ENCODE measurements around the gene TENM4. TPM values are rescaled to one million over a fixed set of nuclear protein-coding genes. Genes with fewer than 3 reads are reported as not detected.

Gene TENM4
- total RNA-seq, 4 donors from 2014 or later, result 5.5 to 12.3 (median 8.9) TPM

DNA sequence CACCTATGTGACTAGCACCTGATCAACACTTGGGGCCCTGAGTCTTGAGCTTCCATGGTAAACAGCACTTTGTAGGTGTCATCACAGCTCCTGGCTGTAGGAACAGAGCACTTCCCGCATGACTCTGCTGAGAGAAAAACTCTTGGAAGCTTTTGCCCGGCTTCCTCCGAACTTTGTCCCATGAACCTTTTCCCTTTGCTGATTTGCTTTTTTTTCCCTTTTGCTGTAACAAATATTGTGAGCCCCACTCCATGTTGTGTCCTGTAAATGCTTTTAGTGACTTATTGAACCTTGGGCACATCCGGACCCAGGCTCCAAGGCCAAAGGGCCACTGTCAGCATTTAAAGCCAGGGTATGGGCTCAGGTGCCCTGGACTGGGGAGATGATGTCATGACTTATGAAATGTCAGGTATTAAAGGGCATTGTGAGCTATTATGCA lies 391.1 kb downstream of the TENM4 start:
- H3K36me3 ChIP-seq, result no peaks in the 10 kb centered on the region
- H3K4me1 ChIP-seq, result no peaks in the 10 kb centered on the region
- no peak overlapping the region for H3K27ac ChIP-seq
- 86 to 96% methylated on average over 3 to 4 of the region's 4 CpGs for WGBS, 2 donors (ENCODE audit: low coverage in 1 of 2)
- no peak overlapping the region for H3K4me3 ChIP-seq
- no peak for ATAC-seq
- TF ChIP-seq EP300 (IDR thresholded peaks at IDR 0.05) (no peak), POLR2AphosphoS5 (IDR thresholded peaks at IDR 0.05) (no peak), POLR2A (IDR thresholded peaks at IDR 0.05) (no peak)
- TF ChIP-seq, protein P1, sequence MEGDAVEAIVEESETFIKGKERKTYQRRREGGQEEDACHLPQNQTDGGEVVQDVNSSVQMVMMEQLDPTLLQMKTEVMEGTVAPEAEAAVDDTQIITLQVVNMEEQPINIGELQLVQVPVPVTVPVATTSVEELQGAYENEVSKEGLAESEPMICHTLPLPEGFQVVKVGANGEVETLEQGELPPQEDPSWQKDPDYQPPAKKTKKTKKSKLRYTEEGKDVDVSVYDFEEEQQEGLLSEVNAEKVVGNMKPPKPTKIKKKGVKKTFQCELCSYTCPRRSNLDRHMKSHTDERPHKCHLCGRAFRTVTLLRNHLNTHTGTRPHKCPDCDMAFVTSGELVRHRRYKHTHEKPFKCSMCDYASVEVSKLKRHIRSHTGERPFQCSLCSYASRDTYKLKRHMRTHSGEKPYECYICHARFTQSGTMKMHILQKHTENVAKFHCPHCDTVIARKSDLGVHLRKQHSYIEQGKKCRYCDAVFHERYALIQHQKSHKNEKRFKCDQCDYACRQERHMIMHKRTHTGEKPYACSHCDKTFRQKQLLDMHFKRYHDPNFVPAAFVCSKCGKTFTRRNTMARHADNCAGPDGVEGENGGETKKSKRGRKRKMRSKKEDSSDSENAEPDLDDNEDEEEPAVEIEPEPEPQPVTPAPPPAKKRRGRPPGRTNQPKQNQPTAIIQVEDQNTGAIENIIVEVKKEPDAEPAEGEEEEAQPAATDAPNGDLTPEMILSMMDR (IDR thresholded peaks at IDR 0.05), result no peak
- no peaks in the 10 kb centered on the region for H3K27me3 ChIP-seq
- H3K9me3 ChIP-seq, result no peaks in the 10 kb centered on the region

DNA sequence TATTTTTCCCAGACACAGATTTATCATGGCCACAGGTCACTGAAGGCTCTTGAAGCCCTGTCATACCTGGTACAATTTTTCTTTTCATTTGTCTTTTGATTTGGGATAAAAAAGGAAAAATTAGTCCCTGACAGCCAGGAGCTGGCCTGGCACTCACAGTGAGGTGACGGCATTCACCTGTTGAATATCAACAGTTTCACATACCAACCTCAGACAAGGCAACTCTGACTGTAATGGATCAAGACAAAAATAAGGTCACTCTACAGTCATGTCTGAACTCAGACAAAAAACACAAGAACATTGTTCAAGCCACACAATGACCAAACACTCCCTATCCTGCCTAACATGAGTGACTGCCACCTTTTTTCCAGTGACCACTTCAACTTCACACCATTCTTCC lies 392.9 kb downstream of the TENM4 start:
- H3K27ac ChIP-seq, result no peak overlapping the region
- no peaks in the 10 kb centered on the region for H3K4me1 ChIP-seq
- H3K4me3 ChIP-seq, result no peak overlapping the region
- H3K36me3 ChIP-seq, result no peaks in the 10 kb centered on the region
- WGBS, 2 donors (ENCODE audit: low coverage in 1 of 2), result 100% methylated on average over 1 of the region's 1 CpG
- H3K27me3 ChIP-seq, result no peaks in the 10 kb centered on the region
- TF ChIP-seq, protein P1 (IDR thresholded peaks at IDR 0.05), result no peak
- TF ChIP-seq POLR2AphosphoS5 (IDR thresholded peaks at IDR 0.05), result no peak
- no peak for TF ChIP-seq POLR2A (IDR thresholded peaks at IDR 0.05)
- no peak for TF ChIP-seq EP300 (IDR thresholded peaks at IDR 0.05)
- no peaks in the 10 kb centered on the region for H3K9me3 ChIP-seq
- ATAC-seq, result no peak

DNA sequence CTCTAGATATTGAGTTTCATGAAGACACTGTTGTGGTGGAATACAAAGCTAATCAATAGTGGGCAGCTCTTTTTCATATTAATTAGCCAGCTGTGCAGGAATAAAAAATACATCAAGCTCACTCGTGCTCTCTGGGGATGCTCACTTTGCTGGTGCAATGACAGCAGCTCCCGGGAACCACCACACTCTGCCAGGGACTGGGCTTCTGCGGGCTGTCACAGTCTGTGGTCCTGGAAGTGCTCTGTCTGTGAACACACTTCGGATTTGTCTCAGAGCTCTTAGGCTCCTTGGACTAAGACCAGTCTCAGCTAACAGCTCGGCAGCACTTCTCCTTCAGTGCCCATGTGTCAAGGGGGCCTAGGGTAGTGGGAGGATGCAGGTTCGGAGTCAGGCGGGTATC lies 393.5 kb downstream of the TENM4 start:
- TF ChIP-seq POLR2A (IDR thresholded peaks at IDR 0.05) (no peak), POLR2AphosphoS5 (IDR thresholded peaks at IDR 0.05) (no peak), EP300 (IDR thresholded peaks at IDR 0.05) (no peak)
- TF ChIP-seq, protein P1 (IDR thresholded peaks at IDR 0.05), result no peak
- Histone ChIP-seq H3K9me3 (no peaks in the 10 kb centered on the region), H3K4me1 (no peaks in the 10 kb centered on the region), H3K27me3 (no peaks in the 10 kb centered on the region), H3K36me3 (no peaks in the 10 kb centered on the region), H3K27ac (no peak overlapping the region), H3K4me3 (no peak overlapping the region)
- WGBS, 2 donors (ENCODE audit: low coverage in 1 of 2), result 60 to 96% methylated on average over 1 to 3 of the region's 7 CpGs
- ATAC-seq, result no peak

DNA sequence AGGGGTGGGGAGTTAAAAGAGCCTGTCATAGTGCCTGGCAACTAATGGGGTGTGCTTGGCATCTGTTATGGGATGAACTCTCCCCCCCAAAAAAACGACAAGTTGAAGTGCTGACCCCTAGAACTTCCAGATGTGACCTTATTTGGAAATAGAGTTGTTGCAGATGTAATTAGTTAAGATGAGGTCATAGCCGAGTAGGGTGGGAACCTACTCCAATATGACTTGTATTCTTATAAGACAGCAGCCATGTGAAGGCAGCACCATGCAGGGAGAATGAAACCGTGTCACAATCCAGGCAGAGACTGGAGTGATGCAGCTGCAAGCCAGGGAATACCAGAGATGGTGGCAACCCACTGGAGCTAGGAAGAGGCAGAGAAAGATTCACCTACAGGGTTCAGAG lies 394.5 kb downstream of the TENM4 start:
- no peak for ATAC-seq
- TF ChIP-seq POLR2AphosphoS5 (IDR thresholded peaks at IDR 0.05) (no peak), EP300 (IDR thresholded peaks at IDR 0.05) (no peak), POLR2A (IDR thresholded peaks at IDR 0.05) (no peak)
- TF ChIP-seq, protein P1 (IDR thresholded peaks at IDR 0.05), result no peak
- H3K36me3 ChIP-seq, result no peaks in the 10 kb centered on the region
- H3K9me3 ChIP-seq, result no peaks in the 10 kb centered on the region
- no peak overlapping the region for H3K4me3 ChIP-seq
- H3K27ac ChIP-seq, result no peak overlapping the region
- no peaks in the 10 kb centered on the region for H3K4me1 ChIP-seq
- H3K27me3 ChIP-seq, result no peaks in the 10 kb centered on the region
- WGBS, 2 donors (ENCODE audit: low coverage in 1 of 2), result 55% methylated on average over 2 of the region's 3 CpGs; no CpG with 5 or more reads in 1 of the 2 donors

DNA sequence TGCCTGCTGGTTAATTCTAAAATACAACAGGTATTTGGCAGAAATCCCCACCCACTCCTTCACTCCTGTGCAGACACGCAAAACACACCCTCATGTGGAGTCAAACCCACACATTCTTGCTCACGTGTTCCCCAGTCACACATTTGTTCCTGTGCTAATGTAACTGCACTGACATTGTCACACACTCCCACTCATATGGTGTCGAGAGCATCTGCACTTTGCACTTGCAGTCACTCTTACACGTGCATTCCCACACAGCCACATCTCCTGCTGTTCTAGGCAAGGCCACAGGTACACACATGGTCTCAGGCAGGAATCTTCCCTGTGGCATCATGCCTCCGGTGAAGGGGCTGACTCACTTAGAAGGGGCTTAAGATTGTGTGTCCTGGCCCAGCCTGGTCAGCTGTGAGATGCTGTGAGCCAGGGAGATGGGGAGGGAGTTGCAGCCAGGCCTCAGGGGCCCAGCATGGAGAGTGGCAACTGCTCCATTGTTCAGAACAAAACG lies 395.0 kb downstream of the TENM4 start:
- Histone ChIP-seq H3K4me1 (no peaks in the 10 kb centered on the region), H3K4me3 (no peak overlapping the region), H3K9me3 (no peaks in the 10 kb centered on the region), H3K36me3 (no peaks in the 10 kb centered on the region), H3K27me3 (no peaks in the 10 kb centered on the region), H3K27ac (no peak overlapping the region)
- WGBS, 2 donors (ENCODE audit: low coverage in 1 of 2), result 74 to 76% methylated on average over 4 to 5 of the region's 6 CpGs
- ATAC-seq, result no peak
- TF ChIP-seq, protein P1 (IDR thresholded peaks at IDR 0.05), result no peak
- TF ChIP-seq EP300 (IDR thresholded peaks at IDR 0.05), result no peak
- TF ChIP-seq POLR2AphosphoS5 (IDR thresholded peaks at IDR 0.05), result no peak
- TF ChIP-seq POLR2A (IDR thresholded peaks at IDR 0.05), result no peak
